DOHH2 (cell line): ENCODE results near the gene TNNT1.

Experiments used
- EZH2phosphoT487 ChIP-seq: fragments of 200-600 bp; sonication (generic); IDR thresholded peaks from 2 replicates; pipeline ENCODE4 v1.6.1; 2017; ENCODE audit warnings: borderline replicate concordance, mild to moderate bottlenecking, antibody characterized with exemption, low read length, moderate library complexity, mixed read lengths
- TF ChIP-seq, protein P1 (sequence below): fragments of 200-600 bp; sonication (generic); IDR thresholded peaks from one replicate; pipeline ENCODE4 v1.5.1; 2014; ENCODE audit warnings: antibody characterized with exemption, mild to moderate bottlenecking, low read depth, low read length; ENCODE audit not compliant: poor library complexity, severe bottlenecking

GRCh38 chr19:55169136-55169535 lies 20.1 kb upstream of the TNNT1 start:
- TF ChIP-seq, protein P1, sequence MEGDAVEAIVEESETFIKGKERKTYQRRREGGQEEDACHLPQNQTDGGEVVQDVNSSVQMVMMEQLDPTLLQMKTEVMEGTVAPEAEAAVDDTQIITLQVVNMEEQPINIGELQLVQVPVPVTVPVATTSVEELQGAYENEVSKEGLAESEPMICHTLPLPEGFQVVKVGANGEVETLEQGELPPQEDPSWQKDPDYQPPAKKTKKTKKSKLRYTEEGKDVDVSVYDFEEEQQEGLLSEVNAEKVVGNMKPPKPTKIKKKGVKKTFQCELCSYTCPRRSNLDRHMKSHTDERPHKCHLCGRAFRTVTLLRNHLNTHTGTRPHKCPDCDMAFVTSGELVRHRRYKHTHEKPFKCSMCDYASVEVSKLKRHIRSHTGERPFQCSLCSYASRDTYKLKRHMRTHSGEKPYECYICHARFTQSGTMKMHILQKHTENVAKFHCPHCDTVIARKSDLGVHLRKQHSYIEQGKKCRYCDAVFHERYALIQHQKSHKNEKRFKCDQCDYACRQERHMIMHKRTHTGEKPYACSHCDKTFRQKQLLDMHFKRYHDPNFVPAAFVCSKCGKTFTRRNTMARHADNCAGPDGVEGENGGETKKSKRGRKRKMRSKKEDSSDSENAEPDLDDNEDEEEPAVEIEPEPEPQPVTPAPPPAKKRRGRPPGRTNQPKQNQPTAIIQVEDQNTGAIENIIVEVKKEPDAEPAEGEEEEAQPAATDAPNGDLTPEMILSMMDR = no peak
- TF ChIP-seq EZH2phosphoT487 = no peak
